ENCODE data around the gene SLC49A3. TPM values are rescaled to one million over a fixed set of nuclear protein-coding genes. Genes with fewer than 3 reads are reported as not detected.

The SLC49A3 gene
- total and polyA plus RNA-seq, 2 of the 13 experiments (the other 11 are each of a cell fraction or from before 2014, with no cell fraction given), result 0.07 to 0.17 TPM

- TF ChIP-seq E2F1 (CRISPR knock-in tag; IDR thresholded peaks at IDR 0.05), result peak; percentile 55; the same call in 1 of the 2 replicates
- no peak for TF ChIP-seq ZNF33A (CRISPR knock-in tag; IDR thresholded peaks at IDR 0.05; ENCODE audit: borderline replicate concordance)
- no peak for TF ChIP-seq RBAK (CRISPR knock-in tag; IDR thresholded peaks at IDR 0.05)
- no peak for TF ChIP-seq KDM5A (IDR thresholded peaks at IDR 0.05; ENCODE audit: borderline replicate concordance, low read length)
- no peak; the same call in 1 of the 2 replicates for TF ChIP-seq ZNF430 (CRISPR knock-in tag; IDR thresholded peaks at IDR 0.05)
- no peak for TF ChIP-seq PCBP1 (IDR thresholded peaks at IDR 0.05; ENCODE audit: borderline replicate concordance, low read depth, low read length)
- peak; percentile 50; the same call in 1 of the 2 replicates for TF ChIP-seq ZNF619 (CRISPR knock-in tag; IDR thresholded peaks at IDR 0.05)
- TF ChIP-seq NCOA5 (CRISPR knock-in tag; IDR thresholded peaks at IDR 0.05), result no peak
- TF ChIP-seq, protein P1, sequence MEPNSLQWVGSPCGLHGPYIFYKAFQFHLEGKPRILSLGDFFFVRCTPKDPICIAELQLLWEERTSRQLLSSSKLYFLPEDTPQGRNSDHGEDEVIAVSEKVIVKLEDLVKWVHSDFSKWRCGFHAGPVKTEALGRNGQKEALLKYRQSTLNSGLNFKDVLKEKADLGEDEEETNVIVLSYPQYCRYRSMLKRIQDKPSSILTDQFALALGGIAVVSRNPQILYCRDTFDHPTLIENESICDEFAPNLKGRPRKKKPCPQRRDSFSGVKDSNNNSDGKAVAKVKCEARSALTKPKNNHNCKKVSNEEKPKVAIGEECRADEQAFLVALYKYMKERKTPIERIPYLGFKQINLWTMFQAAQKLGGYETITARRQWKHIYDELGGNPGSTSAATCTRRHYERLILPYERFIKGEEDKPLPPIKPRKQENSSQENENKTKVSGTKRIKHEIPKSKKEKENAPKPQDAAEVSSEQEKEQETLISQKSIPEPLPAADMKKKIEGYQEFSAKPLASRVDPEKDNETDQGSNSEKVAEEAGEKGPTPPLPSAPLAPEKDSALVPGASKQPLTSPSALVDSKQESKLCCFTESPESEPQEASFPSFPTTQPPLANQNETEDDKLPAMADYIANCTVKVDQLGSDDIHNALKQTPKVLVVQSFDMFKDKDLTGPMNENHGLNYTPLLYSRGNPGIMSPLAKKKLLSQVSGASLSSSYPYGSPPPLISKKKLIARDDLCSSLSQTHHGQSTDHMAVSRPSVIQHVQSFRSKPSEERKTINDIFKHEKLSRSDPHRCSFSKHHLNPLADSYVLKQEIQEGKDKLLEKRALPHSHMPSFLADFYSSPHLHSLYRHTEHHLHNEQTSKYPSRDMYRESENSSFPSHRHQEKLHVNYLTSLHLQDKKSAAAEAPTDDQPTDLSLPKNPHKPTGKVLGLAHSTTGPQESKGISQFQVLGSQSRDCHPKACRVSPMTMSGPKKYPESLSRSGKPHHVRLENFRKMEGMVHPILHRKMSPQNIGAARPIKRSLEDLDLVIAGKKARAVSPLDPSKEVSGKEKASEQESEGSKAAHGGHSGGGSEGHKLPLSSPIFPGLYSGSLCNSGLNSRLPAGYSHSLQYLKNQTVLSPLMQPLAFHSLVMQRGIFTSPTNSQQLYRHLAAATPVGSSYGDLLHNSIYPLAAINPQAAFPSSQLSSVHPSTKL (CRISPR knock-in tag; IDR thresholded peaks at IDR 0.05), result peak; percentile 40; the same call in 1 of the 2 replicates
- no peak for TF ChIP-seq ZNF101 (CRISPR knock-in tag; IDR thresholded peaks at IDR 0.05; ENCODE audit: borderline replicate concordance, low read depth)
- peak; percentile 70; the same call in 1 of the 2 replicates for TF ChIP-seq ZSCAN29 (CRISPR knock-in tag; conservative IDR thresholded peaks at IDR 0.05)
- peak; percentile 50; the same call in 1 of the 2 replicates for TF ChIP-seq ZNF576 (CRISPR knock-in tag; IDR thresholded peaks at IDR 0.05)
- TF ChIP-seq GPN1 (CRISPR knock-in tag; IDR thresholded peaks at IDR 0.05; ENCODE audit: borderline replicate concordance), result no peak
- TF ChIP-seq, protein P2, sequence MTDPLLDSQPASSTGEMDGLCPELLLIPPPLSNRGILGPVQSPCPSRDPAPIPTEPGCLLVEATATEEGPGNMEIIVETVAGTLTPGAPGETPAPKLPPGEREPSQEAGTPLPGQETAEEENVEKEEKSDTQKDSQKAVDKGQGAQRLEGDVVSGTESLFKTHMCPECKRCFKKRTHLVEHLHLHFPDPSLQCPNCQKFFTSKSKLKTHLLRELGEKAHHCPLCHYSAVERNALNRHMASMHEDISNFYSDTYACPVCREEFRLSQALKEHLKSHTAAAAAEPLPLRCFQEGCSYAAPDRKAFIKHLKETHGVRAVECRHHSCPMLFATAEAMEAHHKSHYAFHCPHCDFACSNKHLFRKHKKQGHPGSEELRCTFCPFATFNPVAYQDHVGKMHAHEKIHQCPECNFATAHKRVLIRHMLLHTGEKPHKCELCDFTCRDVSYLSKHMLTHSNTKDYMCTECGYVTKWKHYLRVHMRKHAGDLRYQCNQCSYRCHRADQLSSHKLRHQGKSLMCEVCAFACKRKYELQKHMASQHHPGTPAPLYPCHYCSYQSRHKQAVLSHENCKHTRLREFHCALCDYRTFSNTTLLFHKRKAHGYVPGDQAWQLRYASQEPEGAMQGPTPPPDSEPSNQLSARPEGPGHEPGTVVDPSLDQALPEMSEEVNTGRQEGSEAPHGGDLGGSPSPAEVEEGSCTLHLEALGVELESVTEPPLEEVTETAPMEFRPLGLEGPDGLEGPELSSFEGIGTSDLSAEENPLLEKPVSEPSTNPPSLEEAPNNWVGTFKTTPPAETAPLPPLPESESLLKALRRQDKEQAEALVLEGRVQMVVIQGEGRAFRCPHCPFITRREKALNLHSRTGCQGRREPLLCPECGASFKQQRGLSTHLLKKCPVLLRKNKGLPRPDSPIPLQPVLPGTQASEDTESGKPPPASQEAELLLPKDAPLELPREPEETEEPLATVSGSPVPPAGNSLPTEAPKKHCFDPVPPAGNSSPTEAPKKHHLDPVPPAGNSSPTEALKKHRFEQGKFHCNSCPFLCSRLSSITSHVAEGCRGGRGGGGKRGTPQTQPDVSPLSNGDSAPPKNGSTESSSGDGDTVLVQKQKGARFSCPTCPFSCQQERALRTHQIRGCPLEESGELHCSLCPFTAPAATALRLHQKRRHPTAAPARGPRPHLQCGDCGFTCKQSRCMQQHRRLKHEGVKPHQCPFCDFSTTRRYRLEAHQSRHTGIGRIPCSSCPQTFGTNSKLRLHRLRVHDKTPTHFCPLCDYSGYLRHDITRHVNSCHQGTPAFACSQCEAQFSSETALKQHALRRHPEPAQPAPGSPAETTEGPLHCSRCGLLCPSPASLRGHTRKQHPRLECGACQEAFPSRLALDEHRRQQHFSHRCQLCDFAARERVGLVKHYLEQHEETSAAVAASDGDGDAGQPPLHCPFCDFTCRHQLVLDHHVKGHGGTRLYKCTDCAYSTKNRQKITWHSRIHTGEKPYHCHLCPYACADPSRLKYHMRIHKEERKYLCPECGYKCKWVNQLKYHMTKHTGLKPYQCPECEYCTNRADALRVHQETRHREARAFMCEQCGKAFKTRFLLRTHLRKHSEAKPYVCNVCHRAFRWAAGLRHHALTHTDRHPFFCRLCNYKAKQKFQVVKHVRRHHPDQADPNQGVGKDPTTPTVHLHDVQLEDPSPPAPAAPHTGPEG (CRISPR knock-in tag; IDR thresholded peaks at IDR 0.05), result no peak
- TF ChIP-seq ZNF33B (CRISPR knock-in tag; IDR thresholded peaks at IDR 0.05), result peak; percentile 76; the same call in 1 of the 2 replicates
These were observed 14.5 kb downstream of the SLC49A3 start, which contains the start of the genes ATP5ME and MYL5 (continued) for GRCh38 chr4:674172-675035.
